GM12864 (cell line): Measurements from ENCODE around the gene RNF126.

Experiments used
- DNase-seq: peaks from one replicate; pipeline ENCODE4 v3.0.0-alpha.2; 2011; ENCODE audit warnings: low read depth
- H3K4me3 ChIP-seq: 2 replicates; pipeline ENCODE4 v1.5.1; 2011; ENCODE audit warnings: mild to moderate bottlenecking, low read depth, low read length, control low read depth
- TF ChIP-seq, protein P1 (sequence below): IDR thresholded peaks from 2 replicates; pipeline ENCODE4 v1.5.1; 2011; ENCODE audit warnings: low read depth, mild to moderate bottlenecking, moderate library complexity, low read length, control low read depth, inconsistent platforms; ENCODE audit errors: missing control alignments

The RNF126 gene

DNA sequence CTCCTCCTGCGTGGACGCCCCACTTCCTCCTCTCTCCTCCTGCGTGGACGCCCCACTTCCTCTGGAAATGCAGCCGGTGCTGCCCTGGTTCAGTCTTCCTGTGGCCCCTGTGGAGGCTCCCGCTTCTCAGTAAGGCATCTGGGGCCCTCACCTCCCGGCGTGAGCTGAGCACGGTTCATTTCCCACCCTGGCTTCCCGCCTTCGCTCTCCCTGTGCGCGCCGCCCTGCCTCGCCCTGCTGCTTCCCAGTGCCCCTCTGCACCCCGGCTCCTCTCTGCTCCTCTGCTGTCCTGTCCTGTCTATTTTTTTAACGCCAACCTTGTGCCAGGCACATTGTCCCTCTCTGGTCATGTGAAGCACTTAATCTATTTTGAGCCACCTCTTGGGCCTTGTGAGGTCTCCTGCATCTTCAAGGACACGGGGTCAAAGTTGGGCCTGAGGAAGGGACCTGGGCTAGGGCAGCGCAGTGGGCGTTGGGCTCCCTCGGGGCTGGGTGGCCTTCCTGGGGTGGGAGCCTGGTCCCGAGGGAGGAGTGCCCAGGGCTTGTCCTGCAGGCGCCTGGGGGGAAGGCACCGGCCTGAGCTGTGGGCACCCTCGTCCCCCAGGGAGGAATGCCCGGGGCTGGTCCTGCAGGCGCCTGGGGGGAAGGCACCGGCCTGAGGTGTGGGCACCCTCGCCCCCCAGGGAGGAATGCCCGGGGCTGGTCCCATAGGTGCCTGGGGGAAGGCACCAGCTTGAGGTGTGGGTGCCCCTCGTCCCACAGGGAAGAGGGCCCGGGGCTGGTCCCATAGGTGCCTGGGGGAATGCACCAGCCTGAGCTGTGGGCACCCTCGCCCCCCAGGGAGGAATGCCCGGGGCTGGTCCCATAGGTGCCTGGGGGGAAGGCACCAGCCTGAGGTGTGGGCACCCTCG, 60.4 kb downstream of the RNF126 start:
- TF ChIP-seq, protein P1, sequence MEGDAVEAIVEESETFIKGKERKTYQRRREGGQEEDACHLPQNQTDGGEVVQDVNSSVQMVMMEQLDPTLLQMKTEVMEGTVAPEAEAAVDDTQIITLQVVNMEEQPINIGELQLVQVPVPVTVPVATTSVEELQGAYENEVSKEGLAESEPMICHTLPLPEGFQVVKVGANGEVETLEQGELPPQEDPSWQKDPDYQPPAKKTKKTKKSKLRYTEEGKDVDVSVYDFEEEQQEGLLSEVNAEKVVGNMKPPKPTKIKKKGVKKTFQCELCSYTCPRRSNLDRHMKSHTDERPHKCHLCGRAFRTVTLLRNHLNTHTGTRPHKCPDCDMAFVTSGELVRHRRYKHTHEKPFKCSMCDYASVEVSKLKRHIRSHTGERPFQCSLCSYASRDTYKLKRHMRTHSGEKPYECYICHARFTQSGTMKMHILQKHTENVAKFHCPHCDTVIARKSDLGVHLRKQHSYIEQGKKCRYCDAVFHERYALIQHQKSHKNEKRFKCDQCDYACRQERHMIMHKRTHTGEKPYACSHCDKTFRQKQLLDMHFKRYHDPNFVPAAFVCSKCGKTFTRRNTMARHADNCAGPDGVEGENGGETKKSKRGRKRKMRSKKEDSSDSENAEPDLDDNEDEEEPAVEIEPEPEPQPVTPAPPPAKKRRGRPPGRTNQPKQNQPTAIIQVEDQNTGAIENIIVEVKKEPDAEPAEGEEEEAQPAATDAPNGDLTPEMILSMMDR: no peak
- no peak overlapping the region for H3K4me3 ChIP-seq
- no peak for DNase-seq

DNA sequence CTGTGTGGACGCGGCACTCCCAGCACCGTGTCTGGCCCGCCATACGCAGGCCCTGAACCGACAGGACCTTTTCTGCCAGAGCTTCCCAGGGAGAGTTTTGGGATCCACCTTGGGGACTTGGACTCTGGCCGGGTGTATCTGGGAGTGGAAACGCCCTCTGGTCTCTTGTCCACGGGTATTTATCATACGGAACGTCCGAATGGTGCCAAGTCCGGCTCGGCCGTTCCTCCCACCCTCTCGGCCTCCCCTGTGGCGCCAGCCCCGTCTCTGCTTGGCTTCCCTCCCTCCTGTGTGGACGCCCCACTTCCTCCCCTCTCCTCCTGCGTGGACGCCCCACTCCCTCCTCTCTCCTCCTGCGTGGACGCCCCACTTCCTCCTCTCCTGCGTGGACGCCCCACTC, 61.2 kb downstream of the RNF126 start:
- DNase-seq: no peak

DNA sequence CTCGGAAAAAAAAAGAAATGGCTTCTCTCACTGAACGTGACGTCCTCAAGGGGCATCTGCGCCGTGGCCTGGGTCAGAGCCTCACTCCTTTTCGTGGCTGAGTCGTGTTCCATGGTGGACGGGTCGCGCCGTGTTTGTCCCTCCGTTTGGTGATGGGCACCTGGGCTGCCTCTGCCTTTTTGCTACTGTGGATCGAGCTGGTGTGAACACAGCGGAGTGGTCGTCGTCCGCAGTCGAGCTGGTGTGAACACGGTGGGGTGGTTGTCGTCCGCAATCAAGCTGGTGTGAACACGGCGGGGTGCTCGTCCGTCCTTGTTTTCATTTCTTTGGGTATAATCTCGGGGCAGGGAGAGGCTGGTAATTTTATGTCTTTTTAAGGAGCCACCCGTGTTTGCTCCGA, 61.7 kb downstream of the RNF126 start:
- TF ChIP-seq, protein P1: no peak
- no peak for DNase-seq
- H3K4me3 ChIP-seq: no peak overlapping the region

More for the DNA sequence above, 61.2 kb downstream of the RNF126 start:
- no peak overlapping the region for H3K4me3 ChIP-seq
- TF ChIP-seq, protein P1: no peak
